Left renal cortex interstitium (tissue), 4 donors: Measurements from ENCODE around the gene RFC2. TPM values are rescaled to one million over a fixed set of nuclear protein-coding genes. Genes with fewer than 3 reads are reported as not detected.

Experiments
- DNase-seq, 4 donors: peaks; one replicate each; pipeline ENCODE4 v3.0.0-alpha.2; 2013; ENCODE audit warnings: low read depth in 4 of 4, low spot score in 2 of 4, missing footprints in 1 of 4
- polyA plus RNA-seq, 4 donors: library from polyadenylated mRNA; unstranded; fragments of 120-200 nt; gene quantifications; one replicate each; pipeline ENCODE4 v1.2.1, GENCODE V29; 2013; ENCODE audit not compliant: insufficient read length in 4 of 4

The RFC2 gene
- polyA plus RNA-seq, 4 donors, result 41.1 to 48.8 (median 43.8) TPM

DNA sequence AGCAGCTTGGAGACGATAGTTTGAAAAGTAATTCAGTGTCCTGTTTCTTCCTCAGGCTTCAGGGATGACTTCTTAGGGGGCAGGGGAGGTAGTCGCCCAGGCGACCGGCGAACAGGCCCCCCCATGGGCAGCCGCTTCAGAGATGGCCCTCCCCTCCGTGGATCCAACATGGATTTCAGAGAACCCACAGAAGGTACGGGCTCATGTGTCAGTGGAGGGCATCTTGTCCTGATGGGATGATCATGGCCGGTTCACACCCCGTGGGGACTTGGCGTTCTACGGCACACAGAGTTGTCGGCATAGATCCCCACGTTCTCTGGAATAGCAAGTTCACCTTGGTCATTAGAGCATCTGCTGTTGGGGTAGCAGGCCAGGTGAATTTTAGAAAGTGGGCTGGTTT is 59.5 kb downstream of the RFC2 start:
- DNase-seq, result no peak

DNA sequence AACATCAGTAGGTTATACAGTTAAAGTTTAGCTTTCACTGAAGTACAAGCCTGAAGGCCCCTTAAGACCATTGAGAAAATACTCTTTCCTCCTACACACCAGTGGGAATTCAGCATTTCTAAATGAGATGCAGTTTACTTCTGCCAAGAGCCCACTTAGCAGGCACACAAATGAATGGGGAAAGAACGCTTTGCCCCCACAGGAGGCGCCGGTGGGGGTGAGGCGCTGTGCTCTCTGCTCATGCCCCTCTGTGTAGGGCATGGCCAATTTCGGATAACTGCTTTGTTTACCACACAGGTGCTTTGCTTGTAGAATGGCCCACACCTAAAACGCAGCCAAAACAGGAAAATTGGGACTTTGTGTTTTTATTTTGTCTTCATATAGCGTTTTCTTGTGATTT is 60.3 kb downstream of the RFC2 start:
- DNase-seq, result no peak

DNA sequence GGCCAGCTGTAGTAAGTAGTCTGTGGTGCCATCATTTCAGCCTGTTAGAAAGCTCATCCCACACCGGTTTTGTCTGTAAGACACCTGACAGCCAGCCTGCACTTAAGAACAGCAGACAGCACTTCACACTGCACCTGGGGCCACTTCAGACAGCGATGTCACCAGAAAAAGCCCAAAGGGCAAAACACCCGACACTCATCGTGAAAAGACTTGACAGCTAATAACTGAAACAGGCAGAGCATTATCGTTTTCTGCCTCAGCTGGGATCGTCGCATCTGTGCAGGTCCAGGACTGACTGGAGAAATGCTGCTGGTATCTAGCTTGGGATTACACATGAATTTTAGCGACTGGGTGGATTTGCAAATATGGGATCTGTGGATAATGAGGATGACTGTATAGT is 61.1 kb downstream of the RFC2 start:
- no peak for DNase-seq

DNA sequence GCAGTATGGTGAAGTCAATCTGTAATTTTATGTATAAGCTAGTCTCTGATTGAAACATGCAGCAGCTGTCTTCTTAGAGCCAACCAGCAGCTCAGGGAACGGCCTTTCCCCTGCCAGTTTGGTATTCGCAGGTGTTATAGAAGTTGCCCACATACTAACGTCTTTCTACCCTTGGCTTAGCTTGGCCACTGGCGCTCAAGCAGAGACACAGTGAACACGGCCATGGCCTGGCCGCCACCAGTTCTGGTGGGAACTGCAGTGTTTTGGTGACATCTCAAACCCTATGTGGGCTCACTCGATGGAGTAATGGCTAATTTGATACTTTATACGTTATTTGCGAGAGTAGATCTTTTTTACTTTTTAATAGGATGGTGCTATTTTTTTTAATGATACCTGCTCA is 63.0 kb downstream of the RFC2 start:
- no peak for DNase-seq

DNA sequence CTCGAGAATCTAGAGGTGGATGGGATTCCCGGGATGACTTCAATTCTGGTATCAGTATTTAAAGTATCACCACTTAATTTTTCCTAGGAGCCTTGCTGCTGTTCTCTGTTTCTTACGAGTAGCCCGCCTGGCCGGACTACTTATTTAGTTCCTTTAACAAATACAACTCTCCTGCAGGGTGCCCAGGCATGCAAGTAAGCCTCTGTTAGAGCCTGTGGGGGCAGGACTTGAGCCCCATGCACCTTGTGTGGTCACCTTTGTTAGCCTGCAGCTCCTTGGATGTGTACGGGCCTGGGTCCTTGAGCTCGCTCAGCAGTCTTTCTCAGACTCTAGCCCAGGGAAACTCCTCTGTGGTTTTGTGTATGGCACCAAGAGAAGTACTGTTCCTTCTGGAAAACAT is 63.9 kb downstream of the RFC2 start:
- DNase-seq, result no peak

DNA sequence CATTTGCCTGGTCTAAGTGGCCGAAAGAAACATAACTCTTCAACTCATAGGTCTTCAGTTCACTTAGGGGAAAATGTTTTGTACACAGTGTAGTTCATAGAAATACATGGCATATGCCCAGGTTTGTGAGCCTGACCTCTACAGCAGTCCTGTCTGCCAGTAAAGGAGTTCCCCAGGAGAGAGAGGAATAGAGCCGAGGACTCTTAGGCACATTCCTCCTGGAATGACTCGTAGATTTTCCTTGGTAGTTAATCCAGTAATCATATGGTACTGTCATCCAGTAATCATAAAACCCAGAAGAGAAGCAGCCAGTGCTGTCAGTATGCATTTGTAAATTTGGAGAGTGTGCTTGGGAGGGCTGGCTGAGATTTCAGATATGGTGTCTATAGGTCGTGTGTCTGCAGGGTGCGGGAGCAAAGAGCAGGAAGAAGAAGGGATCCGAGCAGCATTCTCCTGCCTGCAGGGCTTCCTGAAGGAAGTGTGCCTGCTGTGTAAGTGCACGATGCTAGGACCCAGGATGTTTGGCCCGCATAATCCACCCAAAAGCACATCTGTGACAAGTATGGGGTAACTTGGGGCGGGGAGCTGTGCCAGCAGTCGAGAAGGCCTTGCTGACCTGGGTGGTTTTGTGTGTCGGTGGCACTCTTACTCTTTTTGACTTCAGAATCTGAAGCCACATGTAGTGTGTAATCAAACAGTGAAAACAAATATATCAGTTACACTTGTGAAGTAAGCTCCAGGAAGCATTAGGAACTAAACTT is 66.1 kb downstream of the RFC2 start:
- DNase-seq, result no peak

DNA sequence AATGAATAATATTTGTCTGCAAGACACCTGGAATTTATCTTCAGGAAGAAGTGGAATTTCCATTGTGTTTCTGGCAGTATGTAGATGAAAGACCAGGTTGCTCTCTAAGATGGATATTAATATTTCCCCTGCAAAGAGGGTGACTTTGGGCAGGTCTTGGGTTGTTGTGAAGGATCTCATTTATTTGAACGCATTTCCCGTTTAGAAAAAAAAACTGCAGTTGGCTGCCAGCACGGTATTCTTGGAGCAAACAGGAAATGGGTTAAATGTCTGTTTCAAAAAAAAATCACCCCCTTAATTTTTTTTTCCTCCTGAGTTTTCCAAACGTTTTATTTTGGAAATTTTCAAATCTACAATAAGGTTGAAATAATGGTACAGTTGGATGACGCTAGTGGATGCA is 68.6 kb downstream of the RFC2 start:
- no peak for DNase-seq

DNA sequence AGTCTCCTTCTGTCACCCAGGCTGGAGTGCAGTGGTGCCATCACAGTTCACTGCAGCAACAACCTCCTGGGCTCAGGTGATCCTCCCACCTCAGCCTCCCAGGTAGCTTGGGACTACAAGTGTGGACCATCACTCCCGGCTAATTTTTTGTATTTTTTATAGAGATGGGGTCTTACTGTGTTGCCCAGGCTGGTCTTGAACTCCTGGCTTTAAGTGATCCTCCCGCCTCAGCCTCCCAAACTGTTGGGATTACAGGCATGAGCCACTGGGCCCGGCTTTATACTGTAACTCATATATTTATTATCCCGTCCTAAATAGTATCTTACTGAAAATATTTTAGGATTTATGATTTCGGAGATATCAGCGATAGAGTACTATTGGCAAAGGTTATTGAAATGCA is 69.2 kb downstream of the RFC2 start:
- DNase-seq, result no peak

DNA sequence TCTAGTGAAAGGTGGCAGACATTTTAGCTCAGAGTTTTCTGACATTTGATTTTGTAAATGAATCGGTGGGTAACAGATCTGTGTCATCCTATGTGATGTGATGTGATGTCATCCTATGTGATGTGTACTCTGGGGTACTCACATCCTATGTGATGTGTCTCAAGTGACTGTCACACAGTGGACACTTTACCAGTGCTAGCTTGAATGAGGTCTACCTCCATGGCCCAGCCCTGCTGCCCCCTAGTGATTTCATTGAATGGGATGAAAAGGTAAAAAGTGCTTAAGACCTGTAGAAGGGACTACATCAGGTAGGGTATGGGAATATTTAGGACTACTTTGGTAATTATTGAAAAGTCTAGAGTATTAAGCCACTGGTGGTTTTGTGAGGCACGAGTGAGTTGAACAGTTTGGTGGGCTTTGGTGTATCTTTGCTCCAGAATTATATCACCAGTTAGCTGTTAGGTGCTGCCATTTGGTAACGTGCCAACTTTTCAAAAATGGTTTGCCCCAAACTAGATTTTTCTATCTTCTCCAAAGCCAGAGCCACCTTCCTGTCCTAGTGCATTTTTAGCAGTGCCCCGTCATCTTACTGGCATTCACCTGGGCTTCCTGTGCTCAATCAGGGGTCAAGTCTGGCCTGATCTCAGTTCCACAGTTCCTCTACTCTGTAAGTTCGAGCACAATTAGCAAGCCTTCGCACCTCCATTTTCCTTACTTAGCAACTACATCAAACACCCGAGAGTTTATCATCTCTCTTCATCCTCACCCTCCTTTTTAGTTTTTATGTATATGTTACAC is 70.3 kb downstream of the RFC2 start:
- no peak for DNase-seq

DNA sequence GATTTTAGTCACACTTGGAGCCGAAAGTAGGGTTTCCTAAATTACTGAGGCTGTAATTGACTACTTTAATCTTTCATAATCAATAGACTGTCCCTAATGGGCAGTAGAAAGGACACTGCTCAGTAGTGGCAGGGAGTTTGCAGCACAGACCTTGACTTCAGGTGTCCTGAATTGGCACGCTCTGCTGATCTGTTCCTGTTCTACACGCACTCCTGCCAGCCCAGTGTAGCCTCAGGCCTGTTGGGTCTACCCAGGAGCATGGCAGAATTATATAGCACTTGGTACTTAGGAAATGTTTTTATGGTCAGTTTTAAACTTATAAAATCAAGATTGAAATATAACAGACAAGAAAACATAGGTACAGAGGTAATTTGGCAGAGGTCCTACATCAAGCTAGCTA is 71.1 kb downstream of the RFC2 start:
- DNase-seq, result no peak

DNA sequence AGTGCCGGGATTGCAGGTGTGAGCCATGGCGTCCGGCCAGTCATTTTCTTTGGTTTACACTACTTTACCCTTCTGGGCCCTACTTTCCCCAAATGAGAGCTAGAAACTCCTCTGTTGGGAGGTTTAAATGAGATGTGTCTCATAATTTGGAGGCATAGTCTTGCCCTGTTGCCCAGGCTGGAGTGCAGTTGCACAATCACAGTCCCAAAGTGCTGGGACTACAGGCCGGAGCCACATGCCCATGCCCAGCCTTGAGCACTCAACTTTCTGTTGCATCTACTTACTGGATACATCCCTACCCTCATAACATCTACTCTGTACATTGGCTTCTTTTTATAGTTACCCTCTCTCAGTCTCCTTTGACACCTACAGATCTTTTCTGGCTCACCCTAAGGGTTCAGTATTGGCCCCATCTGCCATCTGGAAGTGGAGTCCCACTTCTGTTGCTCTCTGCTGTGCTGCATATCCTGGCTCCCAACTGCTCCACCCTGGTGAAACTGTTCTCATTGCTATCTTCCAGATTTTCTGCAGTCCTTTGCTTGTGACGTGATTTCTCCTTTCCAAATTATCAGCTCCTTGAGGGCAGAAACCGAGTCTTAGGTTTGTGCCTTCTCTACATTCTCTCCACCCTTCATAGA is 71.6 kb downstream of the RFC2 start:
- no peak for DNase-seq

DNA sequence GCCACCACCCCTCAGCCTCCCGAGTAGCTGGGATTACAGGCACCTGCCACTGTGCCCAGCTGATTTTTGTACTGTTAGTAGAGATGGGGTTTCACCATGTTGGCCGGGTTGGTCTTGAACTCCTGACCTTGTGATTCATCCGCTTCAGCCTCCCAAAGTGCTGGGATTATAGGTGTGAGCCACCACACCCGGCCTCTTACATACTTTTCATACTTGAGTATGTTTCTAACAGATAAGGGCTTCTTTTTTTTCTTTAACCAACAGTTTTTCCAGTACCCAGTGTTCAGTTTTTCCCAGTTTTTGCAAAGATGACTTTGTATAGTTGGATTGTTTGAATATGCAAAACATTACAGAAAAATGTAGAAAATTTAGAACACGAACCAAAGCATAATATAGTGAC is 72.4 kb downstream of the RFC2 start:
- no peak for DNase-seq

Other genes starting within 250 kb of the RFC2 start
- 100 to 1,000 TPM in 1 of 4 donors, 10 to 100 TPM in 3; 63.5 to 130 (median 77.1) TPM for gene ELN, start 226.2 kb downstream of the RFC2 start, polyA plus RNA-seq
- 10 to 100 TPM; 20.3 to 30.6 (median 24.6) TPM for gene LIMK1, start 170.6 kb downstream of the RFC2 start, polyA plus RNA-seq
- gene EIF4H, start 80.0 kb downstream of the RFC2 start, polyA plus RNA-seq, result 100 to 1,000 TPM; 278 to 294 (median 293) TPM
- 1 to 10 TPM; 2.5 to 4.3 (median 3.2) TPM for gene LAT2, start 44.4 kb downstream of the RFC2 start, polyA plus RNA-seq
- 10 to 100 TPM; 26.0 to 38.2 (median 30.4) TPM for gene CLIP2, start 35.0 kb upstream of the RFC2 start, polyA plus RNA-seq
- gene GTF2IRD1, start 199.5 kb upstream of the RFC2 start, polyA plus RNA-seq, result 10 to 100 TPM; 50.3 to 62.1 (median 55.4) TPM